ENCODE results near the gene EFTUD2.

DNA sequence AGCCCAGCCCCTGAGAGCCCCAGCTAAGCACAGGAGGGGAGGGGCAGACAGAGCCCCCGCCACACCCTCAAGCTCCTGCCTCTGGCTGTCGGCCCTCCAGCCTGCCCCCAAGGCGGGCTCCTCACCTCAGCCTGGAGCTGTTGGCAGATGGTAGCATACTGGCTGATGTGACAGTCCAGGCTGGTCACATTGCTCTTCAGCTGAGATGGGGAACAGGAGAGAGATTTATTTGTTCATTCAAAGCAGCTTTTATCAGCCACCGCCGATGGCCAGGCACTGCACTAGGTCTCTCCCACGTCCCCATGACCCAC, 33.5 kb upstream of the EFTUD2 start:
- TF ChIP-seq, protein P1, sequence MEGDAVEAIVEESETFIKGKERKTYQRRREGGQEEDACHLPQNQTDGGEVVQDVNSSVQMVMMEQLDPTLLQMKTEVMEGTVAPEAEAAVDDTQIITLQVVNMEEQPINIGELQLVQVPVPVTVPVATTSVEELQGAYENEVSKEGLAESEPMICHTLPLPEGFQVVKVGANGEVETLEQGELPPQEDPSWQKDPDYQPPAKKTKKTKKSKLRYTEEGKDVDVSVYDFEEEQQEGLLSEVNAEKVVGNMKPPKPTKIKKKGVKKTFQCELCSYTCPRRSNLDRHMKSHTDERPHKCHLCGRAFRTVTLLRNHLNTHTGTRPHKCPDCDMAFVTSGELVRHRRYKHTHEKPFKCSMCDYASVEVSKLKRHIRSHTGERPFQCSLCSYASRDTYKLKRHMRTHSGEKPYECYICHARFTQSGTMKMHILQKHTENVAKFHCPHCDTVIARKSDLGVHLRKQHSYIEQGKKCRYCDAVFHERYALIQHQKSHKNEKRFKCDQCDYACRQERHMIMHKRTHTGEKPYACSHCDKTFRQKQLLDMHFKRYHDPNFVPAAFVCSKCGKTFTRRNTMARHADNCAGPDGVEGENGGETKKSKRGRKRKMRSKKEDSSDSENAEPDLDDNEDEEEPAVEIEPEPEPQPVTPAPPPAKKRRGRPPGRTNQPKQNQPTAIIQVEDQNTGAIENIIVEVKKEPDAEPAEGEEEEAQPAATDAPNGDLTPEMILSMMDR (conservative IDR thresholded peaks at IDR 0.05 in 1 of 2, IDR thresholded peaks at IDR 0.05 in 1 of 2; ENCODE audit: extremely low read depth in 1 of 2, insufficient read depth in 1 of 2, low read depth in 1 of 2, low read length in 2 of 2) = no peak
- TF ChIP-seq EZH2 (IDR thresholded peaks at IDR 0.05; ENCODE audit: borderline replicate concordance, low read length) = no peak
